IPS DF 6.9 (cell line): Measurements from ENCODE around the gene NCOR1.
"Not testable (repeated sequence)": the region's sequence is repeated elsewhere in the genome, so short reads cannot be mapped to it uniquely, and the experiment has no call there.

Source experiments
- DNase-seq: peaks from one replicate; pipeline ENCODE4 v3.0.0-alpha.2; 2013; ENCODE audit warnings: low read depth, low spot score
- H3K27ac ChIP-seq: one replicate; pipeline ENCODE4 v1.5.1; 2013; ENCODE audit warnings: low read length, control low read depth
- H3K27me3 ChIP-seq: 2 replicates; pipeline ENCODE4 v1.6.1; 2013; ENCODE audit warnings: mild to moderate bottlenecking, low read length; ENCODE audit not compliant: control insufficient read depth, insufficient read depth
- H3K36me3 ChIP-seq: 2 replicates; pipeline ENCODE4 v1.6.1; 2013; ENCODE audit warnings: low read length; ENCODE audit not compliant: control insufficient read depth, insufficient read depth
- H3K4me1 ChIP-seq: 2 replicates; pipeline ENCODE4 v1.6.1; 2013; ENCODE audit warnings: low read length; ENCODE audit not compliant: control insufficient read depth, insufficient read depth
- H3K4me3 ChIP-seq: 2 replicates; pipeline ENCODE4 v1.5.1; 2013; ENCODE audit warnings: mild to moderate bottlenecking, low read length
- H3K9me3 ChIP-seq: 2 replicates; pipeline ENCODE4 v1.6.1; 2013; ENCODE audit warnings: low read length, inconsistent platforms; ENCODE audit not compliant: control insufficient read depth, insufficient read depth
- WGBS: extraction: QIAGEN DNeasy Blood & Tissue Kit; methylation state at CpG from one replicate; pipeline ENCODE4 v1.1.7; 2013; ENCODE audit warnings: mixed read lengths, missing lambda C conversion rate; ENCODE audit not compliant: insufficient read length, insufficient coverage; 5-methylcytosine and 5-hydroxymethylcytosine counted together

The NCOR1 gene

GRCh38 chr17:16247586-16247984, 32.3 kb upstream of the NCOR1 start:
- H3K27ac ChIP-seq: no peak overlapping the region
- H3K4me1 ChIP-seq: peaks cover 2% of the 10 kb centered on the region; the same call in 1 of the 2 replicates
- no peaks in the 10 kb centered on the region for H3K36me3 ChIP-seq
- H3K27me3 ChIP-seq: no peaks in the 10 kb centered on the region
- H3K9me3 ChIP-seq: no peaks in the 10 kb centered on the region
- WGBS: no CpG with 5 or more reads among the region's 7 CpGs
- no peak overlapping the region for H3K4me3 ChIP-seq
- no peak for DNase-seq

- Histone ChIP-seq H3K27ac (no peak overlapping the region), H3K4me3 (no peak overlapping the region), H3K27me3 (no peaks in the 10 kb centered on the region), H3K9me3 (no peaks in the 10 kb centered on the region), H3K36me3 (no peaks in the 10 kb centered on the region), H3K4me1 (peaks cover 2% of the 10 kb centered on the region; the same call in 1 of the 2 replicates)
- WGBS: no CpG with 5 or more reads among the region's 9 CpGs
- no peak for DNase-seq
Observed at GRCh38 chr17:16243801-16244567, 28.6 kb upstream of the NCOR1 start.

GRCh38 chr17:16243385-16243784, 28.1 kb upstream of the NCOR1 start:
- no peak for DNase-seq
- no CpG with 5 or more reads among the region's 5 CpGs for WGBS

GRCh38 chr17:16241906-16242399, 26.6 kb upstream of the NCOR1 start:
- no peak for DNase-seq
- H3K27me3 ChIP-seq: no peaks in the 10 kb centered on the region
- peaks cover 2% of the 10 kb centered on the region; the same call in 1 of the 2 replicates for H3K4me1 ChIP-seq
- no peak overlapping the region for H3K27ac ChIP-seq
- no peak overlapping the region for H3K4me3 ChIP-seq
- H3K36me3 ChIP-seq: no peaks in the 10 kb centered on the region
- H3K9me3 ChIP-seq: no peaks in the 10 kb centered on the region

More at GRCh38 chr17:16243385-16243784, 28.1 kb upstream of the NCOR1 start:
- H3K4me3 ChIP-seq: no peak overlapping the region
- H3K36me3 ChIP-seq: no peaks in the 10 kb centered on the region
- no peak overlapping the region for H3K27ac ChIP-seq
- no peaks in the 10 kb centered on the region for H3K9me3 ChIP-seq
- no peaks in the 10 kb centered on the region for H3K27me3 ChIP-seq
- H3K4me1 ChIP-seq: peaks cover 2% of the 10 kb centered on the region; the same call in 1 of the 2 replicates

- Histone ChIP-seq H3K4me3 (no peak overlapping the region), H3K27ac (no peak overlapping the region), H3K27me3 (no peaks in the 10 kb centered on the region), H3K4me1 (peaks cover 2% of the 10 kb centered on the region; the same call in 1 of the 2 replicates), H3K9me3 (no peaks in the 10 kb centered on the region), H3K36me3 (no peaks in the 10 kb centered on the region)
- DNase-seq: no peak
- no CpG with 5 or more reads among the region's 3 CpGs for WGBS
Observed at GRCh38 chr17:16239931-16240330, 24.6 kb upstream of the NCOR1 start.

- DNase-seq: no peak
- Histone ChIP-seq H3K27me3 (no peaks in the 10 kb centered on the region), H3K4me3 (no peak overlapping the region), H3K4me1 (no peaks in the 10 kb centered on the region), H3K27ac (no peak overlapping the region), H3K9me3 (no peaks in the 10 kb centered on the region), H3K36me3 (no peaks in the 10 kb centered on the region)
- no CpG with 5 or more reads among the region's 1 CpG for WGBS
Observed at GRCh38 chr17:16232391-16232790, 17.1 kb upstream of the NCOR1 start.

GRCh38 chr17:16229912-16230561, 14.7 kb upstream of the NCOR1 start:
- not testable (repeated sequence) for DNase-seq, H3K9me3 ChIP-seq, H3K27me3 ChIP-seq, H3K4me3 ChIP-seq, H3K4me1 ChIP-seq, H3K36me3 ChIP-seq, H3K27ac ChIP-seq
- WGBS: no CpG with 5 or more reads among the region's 8 CpGs

GRCh38 chr17:16222406-16222805, 7.1 kb upstream of the NCOR1 start:
- Histone ChIP-seq H3K36me3 (no peaks in the 10 kb centered on the region), H3K4me3 (no peak overlapping the region), H3K27ac (no peak overlapping the region), H3K4me1 (no peaks in the 10 kb centered on the region), H3K27me3 (no peaks in the 10 kb centered on the region), H3K9me3 (no peaks in the 10 kb centered on the region)
- no peak for DNase-seq
- no CpG with 5 or more reads among the region's 3 CpGs for WGBS

- no CpG with 5 or more reads among the region's 29 CpGs for WGBS
- Histone ChIP-seq H3K4me1 (no peaks in the 10 kb centered on the region), H3K36me3 (no peaks in the 10 kb centered on the region; the same call in 1 of the 2 replicates), H3K27me3 (no peaks in the 10 kb centered on the region), H3K9me3 (no peaks in the 10 kb centered on the region), H3K27ac (no peak within 1 kb of the TSS), H3K4me3 (peak within 1 kb of the TSS; percentile 94)
- peak; percentile 84 for DNase-seq
Observed at GRCh38 chr17:16217002-16217635, 1.8 kb upstream of the NCOR1 start, which contains the start of gene PIGL. Gene PIGL, plus strand, starts transcription at chr17:16217210. Its CDS starts 17 bp downstream, at chr17:16217227.

GRCh38 chr17:16216341-16217001, 1.1 kb upstream of the NCOR1 start:
- H3K36me3 ChIP-seq, H3K27ac ChIP-seq, H3K4me1 ChIP-seq, H3K27me3 ChIP-seq, H3K9me3 ChIP-seq, H3K4me3 ChIP-seq, DNase-seq: not testable (repeated sequence)
- WGBS: no CpG with 5 or more reads among the region's 38 CpGs
